HG03066 (cell line): ENCODE measurements around the gene ZNF827.

ENCODE experiments used
- ATAC-seq: cut with Tn5 transposase; IDR thresholded peaks from one replicate; pipeline ENCODE4 v1.9.1; 2021; ENCODE audit warnings: low read depth; ENCODE audit not compliant: unreplicated experiment

The ZNF827 gene

GRCh38 chr4:145769450-145770037 lies 169.1 kb downstream of the ZNF827 start:
- ATAC-seq: no peak

GRCh38 chr4:145766273-145766672 lies 172.3 kb downstream of the ZNF827 start:
- ATAC-seq: no peak

- no peak for ATAC-seq
Measured at GRCh38 chr4:145763399-145763798, 175.2 kb downstream of the ZNF827 start.

- ATAC-seq: no peak
Measured at GRCh38 chr4:145762719-145763118, 175.9 kb downstream of the ZNF827 start.

DNA sequence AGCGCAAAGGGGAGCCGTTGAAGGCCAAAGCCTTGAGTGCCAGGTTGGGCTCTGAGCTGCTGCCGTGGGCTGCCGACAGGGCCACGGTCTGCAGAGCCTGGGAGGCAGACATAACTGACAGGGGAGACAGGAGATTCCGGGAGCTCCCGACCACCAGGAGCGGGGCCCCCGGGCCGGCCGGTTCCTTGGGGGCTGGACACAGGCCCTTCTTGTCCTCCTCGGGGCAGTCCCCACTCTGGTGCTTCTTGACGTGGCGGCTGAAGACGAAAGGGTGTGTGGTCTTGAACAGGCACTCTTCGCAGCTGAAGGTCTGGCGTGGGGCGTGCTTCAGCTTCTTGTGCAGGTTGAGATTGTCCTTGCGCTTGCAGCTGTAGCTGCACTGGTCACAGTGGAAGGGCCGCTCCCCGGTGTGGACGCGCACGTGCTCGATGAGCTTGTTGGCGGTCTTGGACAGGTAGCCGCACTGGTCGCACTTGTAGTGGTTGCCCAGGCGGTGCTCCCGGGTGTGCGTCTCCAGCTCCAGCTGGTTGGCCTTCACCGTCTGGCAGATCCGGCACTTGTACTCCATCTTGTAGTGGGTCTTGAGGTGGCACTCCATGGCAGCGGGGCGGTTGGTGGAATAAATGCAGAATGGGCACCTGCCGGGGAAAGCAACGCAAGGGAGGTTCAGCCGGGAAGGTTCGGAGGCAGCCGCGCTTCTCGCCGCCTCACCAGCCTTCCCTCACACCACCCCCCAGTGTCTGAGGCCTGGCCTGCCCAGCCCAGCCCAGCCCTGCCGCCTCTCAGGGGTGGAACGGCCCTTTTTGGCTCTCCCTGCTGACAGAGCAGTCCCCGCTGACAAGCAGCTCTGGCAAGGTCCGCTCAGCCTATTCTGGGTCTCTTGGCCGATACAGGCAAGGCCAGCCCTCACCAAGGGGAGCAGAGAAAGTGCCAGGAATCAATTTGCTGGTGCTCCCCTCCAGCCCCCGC lies 177.4 kb downstream of the ZNF827 start:
- no peak for ATAC-seq

GRCh38 chr4:145760176-145760575 lies 178.4 kb downstream of the ZNF827 start:
- ATAC-seq: no peak

DNA sequence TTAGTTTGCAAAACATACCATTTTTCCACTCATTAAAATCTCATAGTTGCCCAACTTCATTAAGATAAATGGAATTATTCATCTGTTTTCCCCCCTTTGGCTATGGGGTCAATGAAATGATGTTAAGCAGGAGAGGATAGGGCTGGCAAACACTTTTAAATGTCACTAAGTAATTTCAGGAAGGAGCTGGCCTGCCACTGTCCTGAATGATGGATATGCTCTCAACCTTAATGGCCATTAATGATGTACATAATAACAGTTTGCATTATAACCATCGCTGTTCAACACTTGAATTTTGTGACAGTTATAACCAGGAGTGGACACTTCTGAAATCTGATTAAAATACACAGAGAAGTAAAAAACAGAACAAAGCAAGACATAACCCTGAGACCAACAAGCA lies 181.4 kb downstream of the ZNF827 start:
- no peak for ATAC-seq

DNA sequence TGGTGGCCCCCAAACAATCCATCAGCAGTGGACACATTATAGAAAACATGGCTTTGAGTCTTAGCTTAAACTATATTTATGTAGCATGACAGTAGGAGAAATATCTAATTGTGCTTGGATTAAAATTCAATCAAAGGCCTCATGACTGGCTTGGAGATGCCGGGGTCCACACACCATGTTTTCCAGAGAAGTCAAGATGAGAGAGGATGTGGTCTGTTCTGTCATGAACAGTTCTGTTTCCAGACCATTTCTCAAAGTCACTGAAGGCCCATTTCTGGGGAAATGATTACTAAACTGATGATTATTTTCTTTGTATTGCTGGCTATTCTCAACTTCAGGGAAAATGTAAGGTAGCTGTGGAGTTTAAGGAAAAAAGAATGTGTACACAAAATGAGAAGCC lies 182.4 kb downstream of the ZNF827 start:
- ATAC-seq: no peak

GRCh38 chr4:145755802-145756201 lies 182.8 kb downstream of the ZNF827 start:
- ATAC-seq: no peak

GRCh38 chr4:145743641-145744040 lies 195.0 kb downstream of the ZNF827 start:
- no peak for ATAC-seq

- ATAC-seq: no peak
Measured at GRCh38 chr4:145740806-145741205, 197.8 kb downstream of the ZNF827 start.

- ATAC-seq: no peak
Measured at GRCh38 chr4:145739845-145740244, 198.8 kb downstream of the ZNF827 start.

- no peak for ATAC-seq
Measured at GRCh38 chr4:145736241-145736831, 202.3 kb downstream of the ZNF827 start.

DNA sequence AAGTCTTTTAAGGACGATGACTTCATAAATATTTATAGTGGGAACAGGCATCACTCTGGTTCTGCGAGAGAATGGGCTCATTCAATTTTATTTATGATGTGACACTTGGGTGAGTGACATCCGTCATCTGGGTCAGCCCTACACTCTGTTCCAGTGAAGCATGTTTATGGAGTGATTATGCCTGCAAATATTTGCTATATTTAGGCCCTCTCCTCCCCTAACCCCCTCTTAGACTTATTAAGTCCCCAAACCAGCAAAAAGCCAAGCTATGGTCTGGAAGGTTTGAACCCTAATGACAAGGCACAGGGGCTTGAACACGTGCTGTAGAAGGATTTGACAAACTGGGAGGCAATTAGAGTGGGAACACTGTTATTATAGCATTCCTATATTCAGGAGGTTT lies 202.8 kb downstream of the ZNF827 start:
- ATAC-seq: no peak

GRCh38 chr4:145735347-145735675 lies 203.3 kb downstream of the ZNF827 start:
- no peak for ATAC-seq

GRCh38 chr4:145734576-145735346 lies 203.9 kb downstream of the ZNF827 start:
- ATAC-seq: no peak

GRCh38 chr4:145734031-145734430 lies 204.6 kb downstream of the ZNF827 start:
- ATAC-seq: no peak

DNA sequence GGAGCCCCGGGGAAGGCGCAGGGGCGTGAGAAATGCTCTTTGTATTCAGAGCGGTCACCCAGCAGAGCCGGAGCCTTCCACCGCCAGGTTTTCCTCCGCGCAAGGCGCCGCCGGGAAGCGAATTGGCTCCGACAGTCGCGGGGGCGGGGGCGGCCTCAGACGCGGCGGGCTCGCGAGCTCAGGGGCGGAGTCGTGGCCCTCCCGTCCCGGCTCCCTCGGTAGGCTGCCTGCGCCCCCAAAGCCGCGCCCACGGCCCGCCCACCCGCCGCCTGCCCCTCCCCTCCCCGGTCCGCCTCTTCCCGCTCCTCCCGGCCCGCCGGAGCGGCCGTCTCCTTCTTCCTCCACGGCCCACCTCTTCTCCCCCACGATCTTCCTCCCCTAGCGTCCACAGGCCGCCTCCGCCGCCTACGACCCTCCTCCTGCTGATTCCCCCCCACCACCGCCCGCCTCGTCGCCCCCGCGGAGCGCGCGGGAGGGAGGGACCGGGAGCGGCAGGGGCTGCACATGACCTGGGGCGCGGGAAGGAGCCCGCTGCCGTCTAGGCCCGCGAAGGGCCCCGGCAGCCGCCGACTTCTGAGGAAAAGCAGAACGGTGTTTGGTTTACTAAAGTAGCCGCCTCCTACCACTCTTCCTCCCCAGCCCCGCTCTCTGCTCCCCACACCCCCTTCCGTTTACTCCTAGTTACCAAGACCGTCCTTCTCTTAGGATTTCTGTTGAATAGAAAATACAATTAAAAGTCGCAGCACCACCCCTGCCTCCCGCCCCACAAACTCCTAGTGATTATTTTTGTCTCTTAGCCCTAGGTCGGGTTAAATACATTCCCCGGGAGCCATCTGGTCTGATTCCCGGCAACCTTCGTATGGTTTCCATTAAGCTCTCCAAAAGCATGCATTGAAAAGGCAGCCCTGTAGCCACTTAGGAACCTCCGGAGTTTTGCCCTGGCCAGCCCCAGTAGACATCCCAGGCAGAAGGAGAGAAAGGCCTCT lies 205.4 kb downstream of the ZNF827 start:
- ATAC-seq: peak; percentile 65

DNA sequence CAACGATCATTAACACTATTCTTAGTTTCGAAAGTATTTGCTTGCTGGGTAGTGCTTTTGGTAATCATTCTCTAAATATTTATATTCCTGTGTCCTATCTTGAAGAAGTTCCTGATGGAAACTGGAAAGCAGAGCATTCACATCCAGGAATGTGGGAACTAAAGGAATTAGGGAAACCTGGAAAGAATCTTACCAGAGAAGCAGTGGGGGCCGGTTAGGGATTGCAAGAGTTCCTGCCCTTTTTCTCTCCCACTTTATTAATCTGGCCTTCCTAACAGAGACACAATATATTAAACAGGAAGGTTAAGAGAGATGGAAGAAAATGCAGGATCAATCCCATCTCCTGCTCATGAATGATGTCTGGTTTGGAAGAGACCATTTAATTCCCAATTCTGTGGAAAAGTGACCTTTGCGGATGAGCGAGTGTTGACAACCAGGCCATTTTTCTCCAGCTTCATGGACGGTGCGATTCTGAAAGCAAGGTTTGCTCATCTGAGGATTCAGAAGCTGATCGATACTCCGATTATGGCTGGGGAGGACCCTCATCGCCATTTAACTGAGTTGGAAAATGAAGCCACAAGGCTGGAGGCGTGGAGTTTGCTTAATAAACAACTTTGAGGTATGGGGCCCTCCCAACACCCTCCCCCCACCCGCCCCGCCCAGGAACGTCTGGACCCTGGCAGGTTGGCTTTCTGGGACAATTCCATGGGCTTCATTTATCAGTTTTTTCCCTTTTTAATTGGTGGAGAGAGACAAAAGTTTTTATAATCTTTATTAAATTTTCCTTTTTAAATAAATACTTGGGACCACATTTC lies 206.4 kb downstream of the ZNF827 start:
- no peak for ATAC-seq
